ENCODE measurements around the gene KRTAP4-1. TPM values are rescaled to one million over a fixed set of nuclear protein-coding genes. Genes with fewer than 3 reads are reported as not detected.
"Not testable (repeated sequence)": the region's sequence is repeated elsewhere in the genome, so short reads cannot be mapped to it uniquely, and the experiment has no call there.

The KRTAP4-1 gene
- total RNA-seq, 1 experiment from 2014 or later = 0.38 TPM

DNA sequence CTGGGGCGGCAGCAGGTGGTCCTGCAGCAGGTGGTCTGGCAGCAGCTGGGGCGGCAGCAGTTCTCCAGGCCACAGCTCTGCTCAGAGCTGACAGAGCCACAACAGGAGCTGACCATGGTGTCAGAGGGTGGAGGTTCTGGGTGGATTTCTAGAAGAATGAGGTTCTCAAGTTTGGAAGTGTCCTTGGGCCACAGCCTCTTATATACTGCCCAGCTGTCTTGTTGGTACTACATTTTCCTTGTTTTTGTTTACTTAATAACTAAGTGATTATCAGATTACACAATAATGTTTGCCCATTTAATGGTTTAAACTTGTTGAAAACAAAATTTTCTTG, 35.1 kb downstream of the KRTAP4-1 start, which contains the start of gene KRTAP4-5:
TSS of gene KRTAP4-5 (minus strand) at position 174 of the 334 bp plus-strand sequence. CDS start at position 116, 58 bp downstream.
- Histone ChIP-seq H3K27me3 (ENCODE audit: control insufficient read depth, insufficient read depth, low read length) (no peaks in the 10 kb centered on the region), H3K4me3 (ENCODE audit: insufficient read depth, low read depth, low read length) (no peak within 1 kb of the TSS), H3K36me3 (replicated peaks; ENCODE audit: control insufficient read depth, insufficient read depth, low read length) (no peaks in the 10 kb centered on the region)
- no peak for DNase-seq

DNA sequence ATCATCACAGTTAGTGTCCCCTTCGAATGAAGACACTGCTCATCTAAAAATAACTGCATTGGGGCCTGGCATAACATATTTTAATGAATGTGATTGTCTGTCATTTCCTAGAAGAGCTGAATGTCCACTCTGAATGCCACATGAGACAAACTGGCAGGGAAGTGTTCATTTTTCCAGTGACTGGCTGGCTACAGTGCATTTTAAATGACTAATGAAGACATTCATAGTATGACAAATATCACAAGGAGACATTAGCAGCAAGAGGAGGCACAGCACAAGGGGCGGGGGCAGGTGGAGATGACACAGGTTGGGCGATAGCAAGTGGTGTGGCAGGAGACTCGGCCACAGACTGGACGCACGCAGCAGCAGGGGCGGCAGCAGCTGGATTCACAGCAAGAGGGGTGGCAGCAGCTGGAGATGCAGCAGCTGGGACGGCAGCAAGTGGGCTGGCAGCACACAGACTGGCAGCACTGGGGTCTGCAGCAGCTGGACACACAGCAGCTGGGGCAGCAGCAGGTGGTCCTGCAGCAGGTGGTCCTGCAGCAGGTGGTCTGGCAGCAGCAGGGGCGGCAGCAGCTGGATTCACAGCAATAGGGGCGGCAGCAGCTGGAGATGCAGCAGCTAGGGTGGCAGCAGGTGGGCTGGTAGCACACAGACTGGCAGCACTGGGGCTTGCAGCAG, 35.6 kb downstream of the KRTAP4-1 start:
- not testable (repeated sequence) for DNase-seq; H3K36me3 ChIP-seq (replicated peaks; ENCODE audit: control insufficient read depth, insufficient read depth, low read length); H3K4me3 ChIP-seq (ENCODE audit: insufficient read depth, low read depth, low read length); H3K27me3 ChIP-seq (ENCODE audit: control insufficient read depth, insufficient read depth, low read length)

- no peak for DNase-seq
- H3K4me3 ChIP-seq (ENCODE audit: insufficient read depth, low read depth, low read length) = no peak overlapping the region
- no peaks in the 10 kb centered on the region for H3K36me3 ChIP-seq (replicated peaks; ENCODE audit: control insufficient read depth, insufficient read depth, low read length)
- no peaks in the 10 kb centered on the region for H3K27me3 ChIP-seq (ENCODE audit: control insufficient read depth, insufficient read depth, low read length)
Observed at GRCh38 chr17:41147531-41148204, 37.0 kb downstream of the KRTAP4-1 start.

GRCh38 chr17:41145261-41145660, 39.5 kb downstream of the KRTAP4-1 start:
- Histone ChIP-seq H3K4me3 (ENCODE audit: insufficient read depth, low read depth, low read length) (no peak overlapping the region), H3K36me3 (replicated peaks; ENCODE audit: control insufficient read depth, insufficient read depth, low read length) (no peaks in the 10 kb centered on the region), H3K27me3 (ENCODE audit: control insufficient read depth, insufficient read depth, low read length) (no peaks in the 10 kb centered on the region)
- DNase-seq = no peak

GRCh38 chr17:41144846-41145245, 39.9 kb downstream of the KRTAP4-1 start:
- DNase-seq = no peak

GRCh38 chr17:41141361-41141760, 43.4 kb downstream of the KRTAP4-1 start:
- no peaks in the 10 kb centered on the region for H3K27me3 ChIP-seq (ENCODE audit: control insufficient read depth, insufficient read depth, low read length)
- no peak for DNase-seq
- H3K4me3 ChIP-seq (ENCODE audit: insufficient read depth, low read depth, low read length) = no peak overlapping the region
- no peaks in the 10 kb centered on the region for H3K36me3 ChIP-seq (replicated peaks; ENCODE audit: control insufficient read depth, insufficient read depth, low read length)

More at GRCh38 chr17:41144846-41145245, 39.9 kb downstream of the KRTAP4-1 start:
- no peak overlapping the region for H3K4me3 ChIP-seq (ENCODE audit: insufficient read depth, low read depth, low read length)
- no peaks in the 10 kb centered on the region for H3K36me3 ChIP-seq (replicated peaks; ENCODE audit: control insufficient read depth, insufficient read depth, low read length)
- no peaks in the 10 kb centered on the region for H3K27me3 ChIP-seq (ENCODE audit: control insufficient read depth, insufficient read depth, low read length)

DNA sequence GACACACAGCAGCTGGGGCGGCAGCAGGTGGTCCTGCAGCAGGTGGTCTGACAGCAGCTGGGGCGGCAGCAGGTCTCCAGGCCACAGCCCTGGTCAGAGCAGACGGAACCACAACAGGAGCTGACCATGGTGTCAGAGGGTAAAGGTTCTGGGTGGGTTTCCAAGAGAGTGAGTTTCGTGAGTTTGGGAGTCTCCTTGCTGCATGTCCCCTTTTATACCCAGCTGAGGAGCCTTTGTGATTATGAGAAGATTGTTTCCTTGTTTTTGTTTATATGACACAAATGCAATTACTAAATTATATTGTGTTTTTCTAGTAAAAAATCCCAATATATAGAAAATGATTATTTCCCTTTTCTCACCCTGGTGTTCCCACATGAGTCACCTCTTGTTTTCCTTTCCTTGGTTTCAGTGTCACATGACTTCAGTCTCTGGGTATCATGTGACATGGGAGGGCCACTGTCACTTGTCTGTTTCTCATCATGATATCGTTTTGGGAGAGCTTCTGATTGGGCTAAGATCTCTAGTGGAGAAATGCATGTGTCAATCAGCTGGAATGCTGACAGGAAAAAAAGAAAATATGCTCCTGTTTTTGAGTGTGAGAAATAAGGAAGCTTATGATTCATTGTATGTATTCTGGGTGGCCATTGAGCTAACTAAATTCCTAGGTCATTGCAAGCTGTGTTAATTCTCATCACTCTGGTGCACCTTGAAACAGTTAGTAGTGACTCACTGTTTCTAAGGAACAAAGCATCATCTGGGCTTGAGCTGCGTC, 44.2 kb downstream of the KRTAP4-1 start, which contains the start of gene KRTAP4-6:
TSS of gene KRTAP4-6 (minus strand) at position 185 of the 772 bp plus-strand sequence. CDS start at position 128, 57 bp downstream.
- no peaks in the 10 kb centered on the region for H3K36me3 ChIP-seq (replicated peaks; ENCODE audit: control insufficient read depth, insufficient read depth, low read length)
- no peak within 1 kb of the TSS for H3K4me3 ChIP-seq (ENCODE audit: insufficient read depth, low read depth, low read length)
- H3K27me3 ChIP-seq (ENCODE audit: control insufficient read depth, insufficient read depth, low read length) = no peaks in the 10 kb centered on the region
- no peak for DNase-seq

DNA sequence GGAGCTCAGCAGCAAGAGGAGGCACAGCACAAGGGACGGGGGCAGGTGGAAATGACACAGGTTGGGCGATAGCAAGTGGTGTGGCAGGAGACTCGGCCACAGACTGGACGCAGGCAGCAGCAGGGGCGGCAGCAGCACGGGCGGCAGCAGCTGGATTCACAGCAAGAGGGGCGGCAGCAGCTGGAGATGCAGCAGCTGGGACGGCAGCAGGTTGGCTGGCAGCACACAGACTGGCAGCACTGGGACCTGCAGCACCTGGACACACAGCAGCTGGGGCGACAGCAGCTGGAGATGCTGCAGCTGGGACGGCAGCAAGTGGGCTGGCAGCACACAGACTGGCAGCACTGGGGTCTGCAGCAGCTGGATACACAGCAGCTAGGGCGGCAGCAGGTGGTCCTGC, 44.8 kb downstream of the KRTAP4-1 start:
- not testable (repeated sequence) for H3K36me3 ChIP-seq (replicated peaks; ENCODE audit: control insufficient read depth, insufficient read depth, low read length); H3K4me3 ChIP-seq (ENCODE audit: insufficient read depth, low read depth, low read length); H3K27me3 ChIP-seq (ENCODE audit: control insufficient read depth, insufficient read depth, low read length); DNase-seq

Other genes with a start within 250 kb of the KRTAP4-1 start
- not detected in 2 replicates for gene KRT23, start 247.3 kb downstream of the KRTAP4-1 start, total RNA-seq (2014; rRNA removed; shearing (Covaris generic))
- gene KRT39, start 218.0 kb downstream of the KRTAP4-1 start, total RNA-seq (2014; rRNA removed; shearing (Covaris generic)) = not detected in 2 replicates
- gene KRT40, start 200.6 kb downstream of the KRTAP4-1 start, total RNA-seq (2014; rRNA removed; shearing (Covaris generic)) = not detected in 2 replicates
- gene KRTAP3-3, start 190.7 kb downstream of the KRTAP4-1 start, total RNA-seq (2014; rRNA removed; shearing (Covaris generic)) = not detected in 2 replicates
- not detected in 2 replicates for gene KRTAP3-2, start 185.0 kb downstream of the KRTAP4-1 start, total RNA-seq (2014; rRNA removed; shearing (Covaris generic))
- not detected in 2 replicates for gene KRTAP3-1, start 175.8 kb downstream of the KRTAP4-1 start, total RNA-seq (2014; rRNA removed; shearing (Covaris generic))
- not detected in 2 replicates for gene KRTAP1-5, start 157.7 kb downstream of the KRTAP4-1 start, total RNA-seq (2014; rRNA removed; shearing (Covaris generic))
- not detected in 2 replicates for gene KRTAP1-4, start 154.7 kb downstream of the KRTAP4-1 start, total RNA-seq (2014; rRNA removed; shearing (Covaris generic))
- not detected in 2 replicates for gene KRTAP1-3, start 150.0 kb downstream of the KRTAP4-1 start, total RNA-seq (2014; rRNA removed; shearing (Covaris generic))
- not detected in 2 replicates for gene KRTAP1-1, start 143.5 kb downstream of the KRTAP4-1 start, total RNA-seq (2014; rRNA removed; shearing (Covaris generic))
- gene KRTAP2-1, start 137.6 kb downstream of the KRTAP4-1 start, total RNA-seq (2014; rRNA removed; shearing (Covaris generic)) = not detected in 2 replicates
- not detected in 2 replicates for gene KRTAP2-2, start 129.7 kb downstream of the KRTAP4-1 start, total RNA-seq (2014; rRNA removed; shearing (Covaris generic))
- not detected in 2 replicates for gene KRTAP2-3, start 124.8 kb downstream of the KRTAP4-1 start, total RNA-seq (2014; rRNA removed; shearing (Covaris generic))
- not detected in 2 replicates for gene KRTAP2-4, start 119.0 kb downstream of the KRTAP4-1 start, total RNA-seq (2014; rRNA removed; shearing (Covaris generic))
- not detected in 2 replicates for gene KRTAP4-7, start 100.8 kb downstream of the KRTAP4-1 start, total RNA-seq (2014; rRNA removed; shearing (Covaris generic))
- gene KRTAP4-8, start 86.8 kb downstream of the KRTAP4-1 start, total RNA-seq (2014; rRNA removed; shearing (Covaris generic)) = not detected in 2 replicates
- gene KRTAP4-16, start 82.7 kb downstream of the KRTAP4-1 start, total RNA-seq (2014; rRNA removed; shearing (Covaris generic)) = not detected in 2 replicates
- not detected in 2 replicates for gene KRTAP4-9, start 79.5 kb downstream of the KRTAP4-1 start, total RNA-seq (2014; rRNA removed; shearing (Covaris generic))
- not detected in 2 replicates for gene KRTAP4-11, start 66.5 kb downstream of the KRTAP4-1 start, total RNA-seq (2014; rRNA removed; shearing (Covaris generic))
- gene KRTAP4-12, start 60.7 kb downstream of the KRTAP4-1 start, total RNA-seq (2014; rRNA removed; shearing (Covaris generic)) = not detected in 2 replicates
- gene KRTAP4-6, start 44.4 kb downstream of the KRTAP4-1 start, total RNA-seq (2014; rRNA removed; shearing (Covaris generic)) = not detected in 2 replicates
- gene KRTAP4-5, start 35.1 kb downstream of the KRTAP4-1 start, total RNA-seq (2014; rRNA removed; shearing (Covaris generic)) = not detected in 2 replicates
- gene KRTAP4-4, start 24.2 kb downstream of the KRTAP4-1 start, total RNA-seq (2014; rRNA removed; shearing (Covaris generic)) = not detected in 2 replicates
- gene KRTAP4-3, start 16.7 kb downstream of the KRTAP4-1 start, total RNA-seq (2014; rRNA removed; shearing (Covaris generic)) = not detected in 2 replicates
- not detected in 2 replicates for gene KRTAP4-2, start 6.7 kb downstream of the KRTAP4-1 start, total RNA-seq (2014; rRNA removed; shearing (Covaris generic))
- gene KRTAP9-1, start 5.0 kb upstream of the KRTAP4-1 start, total RNA-seq (2014; rRNA removed; shearing (Covaris generic)) = not detected in 2 replicates
- gene KRTAP9-2, start 41.7 kb upstream of the KRTAP4-1 start, total RNA-seq (2014; rRNA removed; shearing (Covaris generic)) = not detected in 2 replicates
- not detected in 2 replicates for gene KRTAP9-3, start 47.5 kb upstream of the KRTAP4-1 start, total RNA-seq (2014; rRNA removed; shearing (Covaris generic))
- gene KRTAP9-8, start 53.1 kb upstream of the KRTAP4-1 start, total RNA-seq (2014; rRNA removed; shearing (Covaris generic)) = not detected in 2 replicates
- gene KRTAP9-4, start 64.8 kb upstream of the KRTAP4-1 start, total RNA-seq (2014; rRNA removed; shearing (Covaris generic)) = not detected in 2 replicates
- gene KRTAP9-9, start 70.5 kb upstream of the KRTAP4-1 start, total RNA-seq (2014; rRNA removed; shearing (Covaris generic)) = not detected in 2 replicates
- not detected in 2 replicates for gene KRTAP9-6, start 80.5 kb upstream of the KRTAP4-1 start, total RNA-seq (2014; rRNA removed; shearing (Covaris generic))
- not detected in 2 replicates for gene KRTAP9-7, start 90.8 kb upstream of the KRTAP4-1 start, total RNA-seq (2014; rRNA removed; shearing (Covaris generic))
- not detected in 2 replicates for gene KRTAP29-1, start 117.9 kb upstream of the KRTAP4-1 start, total RNA-seq (2014; rRNA removed; shearing (Covaris generic))
- gene KRTAP16-1, start 124.4 kb upstream of the KRTAP4-1 start, total RNA-seq (2014; rRNA removed; shearing (Covaris generic)) = not detected in 2 replicates
- not detected in 2 replicates for gene KRTAP17-1, start 130.8 kb upstream of the KRTAP4-1 start, total RNA-seq (2014; rRNA removed; shearing (Covaris generic))
- not detected in 2 replicates for gene KRT33A, start 165.9 kb upstream of the KRTAP4-1 start, total RNA-seq (2014; rRNA removed; shearing (Covaris generic))
- gene KRT33B, start 184.9 kb upstream of the KRTAP4-1 start, total RNA-seq (2014; rRNA removed; shearing (Covaris generic)) = not detected in 2 replicates
- gene KRT34, start 197.4 kb upstream of the KRTAP4-1 start, total RNA-seq (2014; rRNA removed; shearing (Covaris generic)) = not detected in 2 replicates
- not detected in 2 replicates for gene KRT31, start 212.7 kb upstream of the KRTAP4-1 start, total RNA-seq (2014; rRNA removed; shearing (Covaris generic))
- gene KRT37, start 239.7 kb upstream of the KRTAP4-1 start, total RNA-seq (2014; rRNA removed; shearing (Covaris generic)) = not detected in 2 replicates

Data from H7 (cell line).